Peyer's patch (tissue), 4 donors: Measurements from ENCODE around the gene ZHX3. TPM values are rescaled to one million over a fixed set of nuclear protein-coding genes. Genes with fewer than 3 reads are reported as not detected.
A peak's percentile ranks its signal among the peaks of the same experiment; 100 is the strongest.

Experiments used
- DNase-seq, 3 donors: peaks; one replicate each; pipeline ENCODE4 v3.0.0-alpha.2; 2017 to 2019
- H3K27ac ChIP-seq, 4 donors: fragments of 200-600 bp; sonication (generic); one replicate each; pipeline ENCODE4 v1.5.1; 2016 to 2019
- H3K27me3 ChIP-seq, 2 donors: fragments of 200-600 bp; sonication (generic); one replicate each; pipeline ENCODE4 v1.5.1; 2019
- H3K36me3 ChIP-seq, 3 donors: fragments of 200-600 bp; sonication (generic); one replicate each; pipeline ENCODE4 v1.5.1; 2016 to 2019
- H3K4me1 ChIP-seq, 4 donors: fragments of 200-600 bp; sonication (generic); one replicate each; pipeline ENCODE4 v1.5.1; 2016 to 2019
- H3K4me3 ChIP-seq, 4 donors: fragments of 200-600 bp; sonication (generic); 1 replicate in 3 of 4; 2 replicates in 1 of 4; pipeline ENCODE4 v1.5.1; 2016 to 2019; ENCODE audit warnings: mild to moderate bottlenecking in 1 of 4
- H3K9me3 ChIP-seq, 4 donors: fragments of 200-600 bp; sonication (generic); one replicate each; pipeline ENCODE4 v1.5.1; 2016 to 2019; ENCODE audit warnings: mild to moderate bottlenecking in 1 of 4
- CTCF ChIP-seq, 6 experiments: fragments of 450-650 bp in 4 of 6; fragments of 200-600 bp in 2 of 6; sonication (generic) in 1 of 6; IDR thresholded peaks; one replicate each; pipeline ENCODE4 v1.5.1; 2017 to 2019; ENCODE audit warnings: antibody characterized with exemption in 6 of 6, mild to moderate bottlenecking in 3 of 6, moderate library complexity in 1 of 6
- POLR2A ChIP-seq, 2 donors: fragments of 450-650 bp; IDR thresholded peaks; one replicate each; pipeline ENCODE4 v1.5.1; 2017; ENCODE audit warnings: antibody characterized with exemption in 2 of 2, mild to moderate bottlenecking in 2 of 2, moderate library complexity in 2 of 2
- total RNA-seq, 4 donors: library from RNA; depleted of rRNA; stranded (reverse); fragments of >200 nt; gene quantifications; one replicate each; pipeline ENCODE4 v1.1.0, GENCODE V29; 2016

ZHX3 gene
- total RNA-seq, 4 donors from 2014 or later, result 33.8 to 53.0 (median 39.5) TPM

GRCh38 chr20:41176711-41177552, 140.6 kb downstream of the ZHX3 start:
- H3K27ac ChIP-seq, result peak overlapping the region in 2 of 4 donors; percentile 32 to 36

GRCh38 chr20:41175727-41176330, 141.7 kb downstream of the ZHX3 start:
- no peaks in the 10 kb centered on the region for H3K4me1 ChIP-seq
- peak in 1 of 3 donors; percentile 5 for DNase-seq
- H3K9me3 ChIP-seq, result no peaks in the 10 kb centered on the region
- no peak overlapping the region for H3K4me3 ChIP-seq
- peaks cover 0 to 45% (median 0%) of the 10 kb centered on the region in 3 donors for H3K36me3 ChIP-seq
- H3K27me3 ChIP-seq, result no peaks in the 10 kb centered on the region
- TF ChIP-seq CTCF (IDR thresholded peaks at IDR 0.05) (no peak), POLR2A (IDR thresholded peaks at IDR 0.05) (no peak)
- peak overlapping the region in 2 of 4 donors; percentile 19 to 29 for H3K27ac ChIP-seq

More at GRCh38 chr20:41176711-41177552, 140.6 kb downstream of the ZHX3 start:
- TF ChIP-seq POLR2A (IDR thresholded peaks at IDR 0.05) (no peak), CTCF (IDR thresholded peaks at IDR 0.05) (no peak)
- Histone ChIP-seq H3K9me3 (no peaks in the 10 kb centered on the region), H3K4me1 (no peaks in the 10 kb centered on the region), H3K27me3 (no peaks in the 10 kb centered on the region), H3K36me3 (peaks cover 0 to 36% (median 0%) of the 10 kb centered on the region in 3 donors), H3K4me3 (no peak overlapping the region)
- peak in 2 of 3 donors; percentile 8 to 26 for DNase-seq

DNA sequence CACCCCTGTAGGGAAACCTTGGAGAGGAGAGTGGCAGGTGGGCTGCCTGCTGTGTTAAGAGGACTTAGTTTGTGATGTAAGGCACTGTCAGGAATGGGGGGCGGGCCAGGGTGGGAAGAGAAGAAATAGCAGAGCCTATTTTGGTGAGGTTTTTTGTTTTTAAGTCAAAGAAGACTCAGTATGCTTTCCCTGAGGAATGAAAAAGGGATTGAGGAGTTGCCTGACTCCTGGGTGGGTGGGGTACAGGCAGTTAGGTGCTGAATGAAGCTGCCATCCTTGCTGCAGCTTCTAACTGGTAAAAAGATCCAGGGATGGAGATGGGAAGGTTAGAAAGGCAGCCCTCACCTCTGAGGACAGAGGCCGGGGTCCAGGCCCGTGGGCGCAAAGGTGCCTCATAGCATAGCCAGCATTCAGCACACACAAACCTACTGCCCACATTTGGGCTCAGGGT, 142.3 kb downstream of the ZHX3 start:
- Histone ChIP-seq H3K9me3 (no peaks in the 10 kb centered on the region), H3K36me3 (peaks cover 0 to 51% (median 0%) of the 10 kb centered on the region in 3 donors), H3K4me3 (no peak overlapping the region), H3K4me1 (no peaks in the 10 kb centered on the region), H3K27ac (peak overlapping the region in 1 of 4 donors; percentile 29), H3K27me3 (no peaks in the 10 kb centered on the region)
- DNase-seq, result peak in 2 of 3 donors; percentile 14 to 29
- no peak for TF ChIP-seq CTCF (IDR thresholded peaks at IDR 0.05)
- TF ChIP-seq POLR2A (IDR thresholded peaks at IDR 0.05), result no peak

GRCh38 chr20:41174782-41175181, 142.7 kb downstream of the ZHX3 start:
- peaks cover 0 to 55% (median 0%) of the 10 kb centered on the region in 3 donors for H3K36me3 ChIP-seq
- TF ChIP-seq POLR2A (IDR thresholded peaks at IDR 0.05), result no peak
- TF ChIP-seq CTCF (IDR thresholded peaks at IDR 0.05), result no peak

DNA sequence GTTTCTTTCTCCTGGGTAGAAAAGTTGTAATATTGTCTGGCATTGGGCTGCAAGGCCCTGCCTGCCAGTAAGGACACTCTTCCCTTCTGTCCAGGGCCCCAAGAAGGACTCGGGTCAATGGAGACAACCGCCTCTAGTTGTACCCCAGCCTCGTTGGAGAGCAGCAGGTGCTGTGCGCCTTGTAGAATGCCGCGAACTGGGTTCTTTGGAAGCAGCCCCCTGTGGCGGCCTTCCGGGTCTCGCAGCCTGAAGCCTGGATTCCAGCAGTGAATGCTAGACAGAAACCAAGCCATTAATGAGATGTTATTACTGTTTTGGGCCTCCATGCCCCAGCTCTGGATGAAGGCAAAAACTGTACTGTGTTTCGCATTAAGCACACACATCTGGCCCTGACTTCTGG, 143.2 kb downstream of the ZHX3 start:
- H3K27ac ChIP-seq, result peak overlapping the region in 2 of 4 donors; percentile 5 to 29

More at GRCh38 chr20:41174782-41175181, 142.7 kb downstream of the ZHX3 start:
- no peaks in the 10 kb centered on the region for H3K27me3 ChIP-seq
- no peak overlapping the region for H3K4me3 ChIP-seq
- DNase-seq, result peak; percentile 5 to 42 (median 31)
- no peaks in the 10 kb centered on the region for H3K4me1 ChIP-seq
- peak overlapping the region in 2 of 4 donors; percentile 5 to 29 for H3K27ac ChIP-seq
- H3K9me3 ChIP-seq, result no peaks in the 10 kb centered on the region

More for the DNA sequence above, 143.2 kb downstream of the ZHX3 start:
- no peaks in the 10 kb centered on the region for H3K4me1 ChIP-seq
- peaks cover 0 to 59% (median 0%) of the 10 kb centered on the region in 3 donors for H3K36me3 ChIP-seq
- peak; percentile 11 to 37 (median 26) for DNase-seq
- H3K9me3 ChIP-seq, result no peaks in the 10 kb centered on the region
- H3K4me3 ChIP-seq, result no peak overlapping the region
- no peak for TF ChIP-seq CTCF (IDR thresholded peaks at IDR 0.05)
- no peak for TF ChIP-seq POLR2A (IDR thresholded peaks at IDR 0.05)
- no peaks in the 10 kb centered on the region for H3K27me3 ChIP-seq
